A673 (cell line): ENCODE data around the gene NEK6. TPM values are rescaled to one million over a fixed set of nuclear protein-coding genes. Genes with fewer than 3 reads are reported as not detected.

ENCODE experiments used
- BruUV-seq: library from RNA; stranded (reverse); fragments of 400-500 nt; replicated peaks from 2 replicates; lab custom pipeline; 2021; lab: Mats Ljungman, UMichigan
- CTCF ChIA-PET: fragments of 300-600 bp; sonication (Branson Sonifier 250); formaldehyde crosslinking; loops from one replicate; lab custom pipeline; 2022; ENCODE audit warnings: antibody characterized with exemption; lab: Charles Lee
- POLR2A ChIA-PET: fragments of 300-600 bp; sonication (Branson Sonifier 250); formaldehyde crosslinking; loops from one replicate; lab custom pipeline; 2022; ENCODE audit warnings: antibody characterized with exemption; ENCODE audit not compliant: low non-redundant PET; lab: Charles Lee
- DNase-seq: peaks from one replicate; pipeline ENCODE4 v3.0.0-alpha.2; 2015; ENCODE audit warnings: low spot score
- H3K27ac ChIP-seq: fragments of 200-600 bp; sonication (generic); 2 replicates; pipeline ENCODE4 v1.5.1; 2016; ENCODE audit warnings: mixed run types, low read depth, mild to moderate bottlenecking, mixed read lengths, antibody characterized with exemption, low read length; ENCODE audit not compliant: poor library complexity, severe bottlenecking
- H3K27me3 ChIP-seq: fragments of 200-600 bp; sonication (generic); replicated peaks from 2 replicates; pipeline ENCODE4 v1.6.1; 2017; ENCODE audit warnings: mixed run types, low read depth, mild to moderate bottlenecking, mixed read lengths, antibody characterized with exemption, low read length; ENCODE audit not compliant: insufficient read depth, poor library complexity
- H3K36me3 ChIP-seq: fragments of 200-600 bp; sonication (generic); 2 replicates; pipeline ENCODE4 v1.6.1; 2016; ENCODE audit warnings: mixed run types, mild to moderate bottlenecking, mixed read lengths, antibody characterized with exemption, low read length; ENCODE audit not compliant: insufficient read depth, poor library complexity, severe bottlenecking
- H3K4me1 ChIP-seq: fragments of 200-600 bp; sonication (generic); 2 replicates; pipeline ENCODE4 v1.6.1; 2017; ENCODE audit warnings: mixed run types, mild to moderate bottlenecking, mixed read lengths, antibody characterized with exemption, low read length; ENCODE audit not compliant: insufficient read depth, poor library complexity, severe bottlenecking
- H3K4me3 ChIP-seq: fragments of 200-600 bp; sonication (generic); 2 replicates; pipeline ENCODE4 v1.5.1; 2016; ENCODE audit warnings: low read depth, mixed run types, mild to moderate bottlenecking, mixed read lengths, low read length; ENCODE audit not compliant: poor library complexity, severe bottlenecking
- H3K9me3 ChIP-seq: fragments of 200-600 bp; sonication (generic); 2 replicates; pipeline ENCODE4 v1.6.1; 2016; ENCODE audit warnings: mixed run types, low read depth, mild to moderate bottlenecking, mixed read lengths, antibody characterized with exemption, low read length; ENCODE audit not compliant: poor library complexity, severe bottlenecking
- CTCF ChIP-seq: fragments of 300-800, 200-600 bp; sonication (generic); conservative IDR thresholded peaks from 2 replicates; pipeline ENCODE4 v1.5.1; 2017; ENCODE audit warnings: low read depth, mild to moderate bottlenecking, antibody characterized with exemption, low read length, moderate library complexity, mixed read lengths
- EZH2 ChIP-seq: fragments of 200-600 bp; sonication (generic); IDR thresholded peaks from 2 replicates; pipeline ENCODE4 v1.6.1; 2017; ENCODE audit warnings: borderline replicate concordance, low read depth, mild to moderate bottlenecking, mixed read lengths, antibody characterized with exemption, low read length; ENCODE audit not compliant: poor library complexity, severe bottlenecking
- intact Hi-C: fragments of 100-400 bp; cut with micrococcal nuclease; formaldehyde crosslinking; loops from one replicate; pipeline ENCODE4 v1.10.0; 2022; ENCODE audit not compliant: unreplicated experiment
- total RNA-seq: library from RNA; stranded (reverse); gene quantifications from 2 replicates; pipeline ENCODE4 v1.2.3, GENCODE V29; 2021

The NEK6 gene
- total RNA-seq, 1 experiment from 2014 or later, result 23.3 TPM

GRCh38 chr9:124364141-124364540, 106.4 kb downstream of the NEK6 start:
- DNase-seq, result no peak
- Histone ChIP-seq H3K4me3 (no peak overlapping the region), H3K4me1 (no peaks in the 10 kb centered on the region), H3K27me3 (no peaks in the 10 kb centered on the region), H3K27ac (no peak overlapping the region), H3K36me3 (no peaks in the 10 kb centered on the region), H3K9me3 (no peaks in the 10 kb centered on the region)
- TF ChIP-seq CTCF (no peak), EZH2 (no peak)
- BruUV-seq, result no TSS peak
- intact Hi-C loops, result no loop called here
- CTCF ChIA-PET, result no interaction called here
- POLR2A ChIA-PET, result no interaction called here

- H3K27ac ChIP-seq, result no peak overlapping the region
- TF ChIP-seq EZH2 (no peak), CTCF (no peak)
- CTCF ChIA-PET, result no interaction called here
- H3K4me3 ChIP-seq, result no peak overlapping the region
- DNase-seq, result no peak
- BruUV-seq, result no TSS peak
- no peaks in the 10 kb centered on the region for H3K4me1 ChIP-seq
- no peaks in the 10 kb centered on the region for H3K27me3 ChIP-seq
- intact Hi-C loops, result no loop called here
- H3K36me3 ChIP-seq, result no peaks in the 10 kb centered on the region
- POLR2A ChIA-PET, result no interaction called here
- no peaks in the 10 kb centered on the region for H3K9me3 ChIP-seq
Observed at GRCh38 chr9:124365036-124365435, 107.3 kb downstream of the NEK6 start.

- H3K27me3 ChIP-seq, result no peaks in the 10 kb centered on the region
- CTCF ChIA-PET, result no interaction called here
Observed at GRCh38 chr9:124366476-124367220, 108.9 kb downstream of the NEK6 start.

More at GRCh38 chr9:124366476-124367220, 108.9 kb downstream of the NEK6 start:
- H3K36me3 ChIP-seq, result no peaks in the 10 kb centered on the region
- peaks cover 12% of the 10 kb centered on the region for H3K4me1 ChIP-seq
- POLR2A ChIA-PET, result no interaction called here
- no peak for TF ChIP-seq EZH2
- no peak for TF ChIP-seq CTCF
- no peak for DNase-seq
- intact Hi-C loops, result no loop called here
- H3K9me3 ChIP-seq, result no peaks in the 10 kb centered on the region
- no peak overlapping the region for H3K27ac ChIP-seq
- no TSS peak for BruUV-seq
- no peak overlapping the region for H3K4me3 ChIP-seq
